NCI-H446 treated with DMSO at 0.1 percent for 48 hours (cell line): Measurements from ENCODE around the gene ATP5F1E.

ENCODE experiments used
- DNase-seq: peaks from one replicate; lab custom pipeline; 2025; lab: John Stamatoyannopoulos, UW

The ATP5F1E gene

DNA sequence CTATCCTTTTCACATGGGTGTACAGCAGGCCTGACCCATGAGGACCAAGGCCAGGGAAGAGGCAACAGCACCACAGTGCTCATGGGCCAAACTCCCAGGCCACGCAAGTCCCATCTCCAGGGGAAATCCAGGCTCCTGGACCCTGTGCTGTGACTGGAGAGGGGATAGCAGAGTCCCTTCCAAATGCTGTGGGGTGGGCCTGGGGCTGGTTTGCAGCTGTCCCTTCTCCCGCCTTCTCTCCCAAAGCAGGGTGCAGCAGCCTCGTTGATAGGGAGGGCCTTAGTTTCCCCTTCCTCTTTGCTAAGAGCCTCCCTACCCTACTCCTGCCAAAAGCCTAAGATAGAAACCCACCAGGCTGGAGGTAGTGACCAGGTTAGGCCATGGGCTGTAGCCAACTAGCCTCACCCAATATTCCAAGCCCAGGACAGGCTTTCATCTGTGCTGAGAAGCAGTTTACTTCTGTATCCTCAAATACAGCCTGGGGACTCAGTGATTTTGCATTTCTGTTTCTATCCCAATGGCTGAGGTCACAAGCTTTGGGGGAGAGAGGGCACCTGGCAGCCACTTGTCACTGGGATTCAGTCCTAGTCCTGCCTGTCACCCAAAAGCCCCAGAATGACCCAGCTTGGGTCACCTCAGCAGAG, 26.5 kb downstream of the ATP5F1E start:
- no peak for DNase-seq

DNA sequence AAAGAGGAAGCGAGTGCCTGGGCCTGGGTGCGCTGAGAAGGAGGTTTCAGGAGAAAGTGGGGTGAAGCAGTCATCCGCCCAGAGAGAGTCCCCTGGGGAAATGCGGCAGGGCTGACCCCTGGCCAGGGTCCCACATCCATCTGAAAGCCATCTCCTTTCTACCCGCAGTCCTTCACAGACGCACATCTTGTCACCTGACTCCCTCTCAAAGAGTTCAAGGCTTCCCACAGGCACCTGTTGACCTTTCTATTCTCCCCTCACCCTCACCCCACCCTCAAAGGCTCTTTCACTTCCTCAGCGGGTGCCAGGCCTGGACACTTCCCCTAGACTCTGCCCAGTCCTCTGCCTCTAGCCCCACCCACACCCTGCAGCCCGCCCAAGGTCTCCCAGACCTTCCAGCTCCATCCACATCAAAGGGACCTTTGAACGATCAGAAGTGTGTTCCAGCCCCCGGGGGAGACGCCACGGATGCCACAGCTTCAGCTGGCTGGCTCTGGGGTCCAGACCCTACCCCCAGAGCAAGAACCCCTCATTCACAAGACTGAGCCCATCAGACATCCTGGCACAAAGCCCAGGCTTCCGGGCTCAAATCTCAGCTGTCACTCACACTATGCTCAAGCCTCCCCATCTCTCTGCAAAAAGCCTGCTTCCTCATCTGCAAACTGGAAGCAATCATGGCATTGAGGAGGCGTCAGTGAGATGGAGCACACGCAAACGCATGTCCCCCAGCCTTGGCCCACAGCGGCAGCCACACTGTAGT, 27.2 kb downstream of the ATP5F1E start:
- DNase-seq: no peak

DNA sequence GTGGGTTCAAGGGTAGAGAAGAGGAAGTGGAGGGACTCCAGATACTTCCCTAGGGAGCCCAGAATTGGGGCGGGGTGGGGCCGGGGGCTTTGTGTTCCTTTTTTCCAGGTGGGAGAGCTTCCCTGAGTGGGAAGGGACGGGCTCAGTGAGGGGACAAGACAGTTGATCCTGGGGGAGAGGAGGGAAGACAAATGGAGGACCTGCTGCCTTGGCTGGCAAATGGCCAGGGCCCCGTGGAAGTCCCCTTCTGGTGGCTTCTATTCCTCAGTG, 27.7 kb downstream of the ATP5F1E start:
- no peak for DNase-seq

DNA sequence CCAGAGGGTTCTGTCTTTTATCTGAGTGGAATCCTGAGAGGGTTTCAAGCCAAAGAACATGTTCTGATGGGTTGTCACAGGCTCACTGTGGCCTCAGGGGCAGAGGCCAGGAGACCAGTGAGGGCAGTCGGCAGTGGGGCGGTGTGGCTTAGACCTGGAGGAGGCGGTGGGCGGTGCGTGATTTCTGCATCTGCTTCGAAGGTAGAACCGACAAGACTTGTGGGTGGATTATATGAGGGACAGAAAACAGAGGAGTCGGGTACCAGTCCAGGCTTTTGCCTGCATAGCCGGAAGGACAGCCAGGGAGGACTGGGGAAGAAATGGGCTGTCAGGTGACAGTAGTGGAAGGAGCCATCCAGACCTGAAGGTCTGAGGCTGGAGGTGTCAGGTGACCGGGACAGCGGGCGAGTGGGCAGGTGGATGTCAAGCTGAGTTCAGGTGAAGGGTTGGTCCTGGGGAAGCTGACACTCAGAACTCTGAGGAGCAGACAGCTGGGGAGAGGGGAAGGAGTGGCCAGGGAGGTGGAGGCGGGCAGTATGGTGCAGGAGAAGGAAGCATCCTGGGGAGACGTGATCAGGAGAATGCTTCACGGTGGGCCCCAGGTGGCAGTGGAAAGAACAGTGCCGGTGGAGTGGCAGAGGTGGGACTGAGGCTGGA, 28.2 kb downstream of the ATP5F1E start:
- DNase-seq: no peak

DNA sequence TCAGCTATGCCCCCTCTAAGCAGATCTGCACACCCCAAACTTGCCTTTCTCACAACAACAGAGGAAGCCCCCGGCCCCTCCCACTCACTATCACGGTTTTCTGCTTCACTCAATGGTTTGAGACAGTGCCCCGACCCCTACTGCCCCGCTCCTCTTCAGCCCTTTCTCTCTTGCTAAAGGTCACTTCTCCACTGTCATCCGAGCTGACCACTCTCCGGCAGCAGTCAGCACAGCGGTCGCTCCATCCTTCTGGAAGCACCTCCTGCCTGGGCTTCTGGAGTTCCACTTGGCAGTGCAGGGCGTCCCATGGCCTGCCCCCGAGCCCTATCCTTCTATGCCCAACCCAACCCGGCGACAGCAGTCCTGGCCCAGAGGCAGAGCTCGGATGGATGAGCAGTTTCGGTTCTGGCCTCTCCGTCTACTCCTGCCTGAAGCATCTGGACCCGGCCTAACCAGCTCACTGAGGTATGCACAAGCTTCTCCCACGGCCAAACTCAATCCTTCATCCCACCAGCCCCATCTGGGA, 29.2 kb downstream of the ATP5F1E start:
- DNase-seq: no peak

DNA sequence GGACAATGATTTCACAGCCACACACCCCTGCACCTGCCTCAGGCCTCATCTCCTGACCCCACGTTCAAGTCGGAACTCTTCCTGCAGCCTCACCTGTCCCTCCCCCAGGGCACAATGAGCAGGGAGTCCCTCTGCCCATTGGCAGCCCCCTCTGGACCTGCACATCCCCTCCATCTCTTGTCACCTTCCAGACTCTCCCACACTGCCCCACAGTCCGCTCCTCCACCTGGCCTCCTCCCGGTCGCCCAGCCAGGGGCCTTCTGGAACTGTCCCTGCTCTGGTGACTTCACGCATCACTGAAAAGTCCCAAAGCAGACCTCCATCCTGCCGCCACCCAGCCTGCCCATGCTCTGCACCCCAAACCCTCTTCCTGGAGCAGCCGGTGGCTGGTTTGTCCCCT, 29.7 kb downstream of the ATP5F1E start:
- DNase-seq: no peak

DNA sequence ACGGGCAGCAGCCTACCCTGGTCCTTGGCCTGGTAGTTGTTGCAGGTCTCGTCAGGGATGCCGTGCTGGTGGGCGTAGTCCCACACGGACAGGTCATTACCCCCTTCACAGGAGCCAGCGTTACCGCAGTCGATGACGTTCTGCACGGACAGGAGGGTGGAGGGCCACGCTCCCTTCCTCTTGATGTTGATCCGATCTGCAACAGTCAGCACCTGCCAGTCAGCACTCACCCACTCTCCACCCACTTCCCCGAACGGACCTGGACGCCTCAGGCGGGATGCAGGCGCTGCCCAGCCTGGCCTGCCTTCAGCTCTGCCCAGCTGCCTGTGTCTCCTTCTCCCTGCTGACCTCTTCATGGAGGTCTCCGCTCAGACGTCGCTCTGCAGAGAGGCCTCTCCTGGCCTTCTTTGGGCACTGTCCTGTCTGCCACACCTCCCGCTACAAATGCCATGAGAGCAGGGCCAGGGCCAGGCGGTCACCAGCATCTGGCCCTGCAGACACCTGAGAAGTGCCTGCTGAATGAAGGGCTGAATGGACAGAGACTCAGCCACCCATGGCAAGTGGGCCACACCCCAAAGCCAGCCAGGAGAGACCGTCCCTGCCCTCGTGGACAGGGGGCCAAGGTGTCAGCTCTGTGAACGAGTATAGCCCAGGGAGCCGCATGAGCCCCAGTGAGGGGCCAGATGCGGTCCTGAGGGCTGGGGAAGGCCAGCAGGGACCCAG, 30.5 kb downstream of the ATP5F1E start:
- DNase-seq: no peak

DNA sequence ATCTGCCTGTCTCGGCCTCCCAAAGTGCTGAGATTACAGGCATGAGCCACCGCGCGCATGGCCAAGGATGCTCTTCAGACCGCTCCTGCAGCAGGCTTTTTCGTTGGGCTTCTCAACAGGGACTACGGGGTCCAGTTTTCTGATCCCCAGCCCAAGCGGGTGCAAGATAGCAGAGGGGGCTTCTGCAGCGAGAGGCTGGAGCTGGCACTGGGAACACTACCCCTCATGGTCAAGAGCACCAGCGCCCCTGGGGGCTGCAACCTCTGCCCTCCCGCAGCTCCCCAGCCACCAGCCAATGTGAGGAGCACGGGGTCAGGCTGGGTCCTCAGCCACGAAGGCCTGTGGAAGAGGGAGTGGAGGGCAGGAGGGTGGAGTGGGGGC, 31.1 kb downstream of the ATP5F1E start:
- DNase-seq: no peak

DNA sequence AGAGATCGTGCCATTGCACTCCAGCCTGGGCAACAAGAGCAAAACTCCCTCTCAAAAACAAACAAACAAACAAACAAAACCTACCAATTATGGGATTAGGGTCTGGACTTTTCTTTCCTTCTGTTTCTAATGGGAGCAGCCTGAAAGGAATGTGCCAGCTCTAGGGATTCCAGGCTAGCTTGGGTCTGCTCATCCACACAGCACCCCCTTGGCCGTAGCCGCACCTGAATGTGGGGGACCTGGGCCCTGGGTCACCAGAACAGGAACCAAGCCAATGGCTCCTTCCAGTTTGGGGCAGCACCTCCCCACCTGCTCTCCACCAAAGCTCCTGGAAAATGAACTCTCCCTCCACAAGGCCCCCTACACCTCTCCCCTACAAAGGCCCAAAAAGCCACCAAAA, 31.8 kb downstream of the ATP5F1E start:
- no peak for DNase-seq

DNA sequence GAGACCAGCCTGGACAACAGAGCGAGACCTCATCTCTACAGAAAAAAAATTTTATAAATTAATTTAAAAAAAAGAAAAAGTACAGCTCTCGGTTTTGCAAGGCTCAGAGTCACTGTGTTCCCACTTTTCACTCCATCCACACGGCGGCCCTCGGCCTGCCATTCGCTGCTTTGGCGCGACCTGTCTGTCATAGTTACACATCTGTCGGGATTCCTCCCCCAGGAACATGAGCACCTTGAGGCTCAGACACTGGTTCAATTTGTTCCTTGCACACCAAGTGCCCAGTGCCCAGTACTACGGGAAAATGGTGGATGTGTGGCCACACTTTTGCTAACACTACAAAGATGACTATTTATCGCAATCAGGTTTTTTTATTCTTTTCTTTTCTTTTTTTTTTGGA, 33.5 kb downstream of the ATP5F1E start:
- DNase-seq: no peak

DNA sequence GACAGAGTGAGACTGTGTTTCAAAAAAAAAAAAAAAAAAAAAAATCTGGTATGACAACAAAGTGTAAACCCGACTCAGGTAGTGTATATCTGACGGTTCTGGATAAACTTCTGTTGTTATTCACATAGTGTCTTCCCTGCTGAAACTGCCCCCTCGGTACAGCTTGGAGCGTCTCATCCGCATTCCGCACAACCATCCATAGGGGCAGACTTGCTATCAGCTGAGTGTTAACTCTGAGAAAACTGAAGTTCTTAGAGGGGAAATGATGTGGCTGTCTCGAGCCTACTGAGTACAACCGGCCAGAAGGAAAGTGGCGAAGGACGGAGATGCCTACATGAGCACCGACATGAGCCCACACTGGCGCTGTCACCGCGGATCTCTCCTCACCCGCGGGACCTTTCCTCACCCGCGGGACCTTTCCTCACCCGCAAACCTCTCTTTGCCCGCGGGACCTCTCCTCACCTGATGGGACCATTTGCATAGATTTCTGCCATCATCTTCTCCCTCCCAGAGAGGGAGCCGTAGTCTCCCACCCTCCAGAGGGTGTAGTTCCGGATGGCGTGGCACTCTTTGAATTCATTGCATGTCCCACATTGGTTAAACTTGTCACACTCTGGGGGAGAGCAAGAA, 34.9 kb downstream of the ATP5F1E start:
- DNase-seq: no peak

DNA sequence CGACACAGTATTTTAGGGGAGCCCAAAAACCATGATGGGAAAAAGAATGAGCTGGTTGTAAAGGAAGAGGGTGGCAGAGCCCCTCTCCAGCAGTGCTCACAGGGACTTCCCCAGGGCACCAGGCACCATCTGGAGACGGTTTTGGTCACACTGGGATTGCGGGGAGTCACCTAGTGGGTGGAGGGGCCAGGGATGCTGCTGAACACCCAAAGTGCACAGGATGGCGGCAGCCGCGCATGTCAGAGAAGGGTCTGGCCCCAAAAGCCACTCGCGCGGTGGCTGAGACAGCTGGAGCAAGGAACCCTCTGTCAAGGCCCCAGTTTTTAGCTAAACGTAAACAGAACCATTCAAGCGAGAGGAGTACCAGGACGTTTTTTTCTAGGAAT, 35.9 kb downstream of the ATP5F1E start:
- DNase-seq: no peak

DNA sequence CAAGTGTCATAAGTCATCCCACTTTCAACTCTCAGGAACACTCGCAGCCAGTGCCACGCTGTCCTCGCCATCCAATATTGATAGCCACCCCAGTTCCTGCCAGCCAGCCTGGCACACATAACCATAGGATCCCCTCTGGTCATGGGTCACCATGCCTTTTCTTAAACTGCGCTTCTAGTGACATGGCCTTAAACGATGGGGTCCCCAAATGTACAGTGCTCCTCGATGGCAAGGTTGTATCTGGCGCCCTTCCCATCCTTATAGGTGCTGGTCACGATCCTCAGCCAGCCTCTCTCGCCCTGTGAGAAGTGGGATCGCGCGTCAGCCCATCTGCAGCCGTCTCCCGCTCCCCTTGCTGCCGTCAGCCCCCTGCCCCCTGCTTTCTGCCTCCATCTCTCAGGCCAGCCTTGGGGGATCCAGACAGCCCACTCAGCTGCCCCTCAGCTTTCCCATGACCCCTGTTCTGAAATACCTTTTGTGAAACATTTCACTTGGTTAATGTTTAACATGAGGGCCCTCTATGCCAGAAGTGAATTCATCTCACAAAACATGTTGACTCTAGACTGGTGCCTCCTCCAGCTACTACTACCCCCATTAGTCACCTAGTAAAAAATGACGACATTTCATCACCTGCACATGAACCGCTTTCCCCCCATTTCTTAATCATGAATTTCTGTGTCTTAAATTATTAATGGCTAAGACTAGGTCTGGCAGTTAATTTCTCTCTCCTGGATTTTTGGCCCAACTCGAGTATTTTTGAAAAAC, 36.5 kb downstream of the ATP5F1E start:
- DNase-seq: no peak

DNA sequence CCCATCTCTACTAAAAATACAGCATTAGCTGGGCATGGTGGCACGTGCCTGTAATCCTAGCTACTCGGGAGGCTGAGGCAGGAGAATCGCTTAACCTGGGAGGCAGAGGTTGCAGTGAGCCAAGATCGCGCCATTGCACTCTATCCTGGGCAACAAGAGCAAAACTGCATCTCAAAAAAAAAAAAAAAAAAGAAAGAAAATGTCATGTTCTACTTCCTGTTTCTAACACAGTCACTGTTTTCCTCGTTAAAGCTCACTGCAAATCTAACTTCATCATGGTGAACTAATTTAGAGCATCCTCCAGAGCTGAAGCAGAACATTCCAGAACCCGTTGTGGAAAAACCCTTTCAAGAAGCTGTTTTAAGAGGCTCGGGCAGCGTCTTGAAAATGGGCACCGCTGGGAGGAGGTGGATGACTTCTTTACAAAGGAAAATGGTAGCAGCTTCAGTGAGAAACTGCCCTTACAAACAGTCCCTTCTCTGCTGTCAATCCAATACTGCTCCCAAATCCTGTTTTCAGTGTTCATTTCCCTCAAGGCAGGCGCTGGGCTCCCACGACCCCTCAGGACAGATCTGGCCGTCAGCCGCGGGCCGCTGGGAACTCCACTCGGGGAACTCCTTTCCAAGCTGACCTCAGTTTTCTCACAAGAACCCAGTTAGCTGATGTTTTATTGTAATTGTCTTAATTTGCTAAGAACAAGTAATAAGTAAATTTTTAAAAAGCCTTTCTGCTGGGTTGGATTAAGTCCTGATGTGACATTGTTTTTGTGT, 37.6 kb downstream of the ATP5F1E start:
- DNase-seq: no peak

DNA sequence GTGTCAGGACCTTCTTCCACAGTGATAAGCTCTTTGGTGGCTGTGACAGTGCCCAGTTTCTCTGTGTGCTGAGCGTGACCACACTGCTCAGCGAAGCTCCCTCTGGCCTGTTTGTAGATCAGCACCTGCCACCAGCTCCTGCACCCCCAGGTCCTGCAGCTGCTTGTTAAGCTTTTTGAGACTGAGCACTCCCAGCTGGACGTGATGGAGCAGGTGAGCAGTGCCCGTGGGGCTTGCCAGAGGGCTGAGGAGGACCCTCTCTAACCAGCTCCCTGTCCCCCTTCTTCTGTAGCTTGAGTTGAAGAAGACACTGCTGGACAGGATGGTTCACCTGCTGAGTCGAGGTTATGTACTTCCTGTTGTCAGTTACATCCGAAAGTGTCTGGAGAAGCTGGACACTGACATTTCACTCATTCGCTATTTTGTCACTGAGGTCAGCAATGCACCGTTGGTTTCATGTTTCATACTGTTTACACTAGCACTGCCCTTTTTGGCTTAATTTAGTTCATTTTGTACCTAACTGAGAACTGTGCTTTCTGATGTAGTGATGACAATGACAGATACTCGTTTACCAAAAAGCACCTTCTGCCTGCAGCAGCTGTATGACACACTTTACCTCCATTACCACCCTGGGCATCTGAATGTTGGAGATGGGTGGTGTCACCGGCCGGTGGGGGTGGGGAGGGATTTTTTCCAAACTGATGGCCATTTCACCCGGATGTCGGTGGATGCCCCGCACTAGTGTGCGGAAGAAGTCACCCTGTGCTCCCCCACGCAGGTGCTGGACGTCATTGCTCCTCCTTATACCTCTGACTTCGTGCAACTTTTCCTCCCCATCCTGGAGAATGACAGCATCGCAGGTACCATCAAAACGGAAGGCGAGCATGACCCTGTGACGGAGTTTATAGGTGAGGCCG, 38.5 kb downstream of the ATP5F1E start:
- DNase-seq: no peak

DNA sequence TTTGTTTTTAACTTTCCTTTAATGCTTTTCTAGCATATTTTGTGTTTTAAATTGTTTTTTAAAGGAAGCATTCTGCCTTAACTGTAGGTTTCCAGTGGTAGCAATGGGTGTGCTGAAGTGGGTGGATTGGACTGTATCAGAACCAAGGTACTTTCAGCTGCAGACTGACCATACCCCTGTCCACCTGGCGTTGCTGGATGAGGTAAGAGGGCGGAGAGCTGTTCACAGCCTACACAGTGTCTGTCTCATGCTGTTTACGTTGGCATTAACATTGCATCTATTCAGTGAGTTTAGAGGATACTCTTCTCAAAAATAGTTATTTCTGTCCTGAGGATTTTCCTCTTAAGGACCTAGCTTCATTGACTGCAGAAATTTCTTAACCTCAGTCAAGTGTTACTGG, 39.2 kb downstream of the ATP5F1E start:
- DNase-seq: no peak

DNA sequence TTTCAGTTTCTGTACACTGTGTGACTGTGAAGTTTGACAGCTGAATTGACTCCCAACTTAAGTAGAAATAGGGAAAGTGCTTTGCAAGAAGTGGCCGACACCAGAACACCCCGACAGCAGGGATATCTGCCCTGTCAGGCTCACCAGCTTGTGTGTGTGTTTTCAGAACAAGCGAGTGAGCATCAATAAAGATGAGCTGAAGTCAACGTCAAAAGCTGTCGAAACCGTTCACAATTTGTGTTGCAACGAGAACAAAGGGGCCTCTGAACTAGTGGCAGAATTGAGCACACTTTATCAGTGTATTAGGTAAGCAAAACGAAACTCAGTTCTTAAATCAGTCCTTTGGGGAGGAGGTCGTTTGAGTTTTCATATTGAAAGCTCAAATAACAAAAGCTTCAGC, 40.4 kb downstream of the ATP5F1E start:
- no peak for DNase-seq

DNA sequence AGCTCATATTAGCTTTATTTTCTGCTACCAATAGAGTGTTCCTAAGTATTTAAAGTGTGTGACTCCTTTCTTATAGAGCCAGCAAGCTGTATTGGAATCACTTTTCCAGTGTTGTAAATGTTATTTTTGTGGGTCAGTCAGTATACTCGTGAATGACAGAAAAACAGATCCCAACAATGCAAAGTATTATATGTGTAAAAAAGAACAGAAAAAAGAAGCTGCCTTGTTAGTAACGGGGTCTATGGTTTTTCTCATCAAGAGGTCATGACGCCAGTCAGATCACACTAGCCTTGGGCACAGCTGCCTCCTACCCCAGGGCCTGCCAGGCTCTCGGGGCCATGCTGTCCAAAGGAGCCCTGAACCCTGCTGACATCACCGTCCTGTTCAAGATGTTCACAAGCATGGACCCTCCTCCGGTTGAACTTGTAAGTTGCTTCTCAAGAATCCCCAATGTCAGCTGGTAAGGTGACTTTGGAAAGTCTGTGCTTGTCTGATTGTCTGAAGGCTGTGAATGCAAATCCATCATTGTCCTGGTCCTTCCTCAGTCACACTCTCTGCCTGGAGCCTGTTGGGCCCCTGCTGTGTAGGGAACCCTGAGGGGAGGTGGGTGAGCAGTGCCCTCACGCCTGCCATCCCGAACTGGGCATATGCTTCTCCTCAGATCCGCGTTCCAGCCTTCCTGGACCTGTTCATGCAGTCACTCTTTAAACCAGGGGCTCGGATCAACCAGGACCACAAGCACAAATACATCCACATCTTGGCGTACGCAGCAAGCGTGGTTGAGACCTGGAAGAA, 41.3 kb downstream of the ATP5F1E start:
- DNase-seq: no peak

DNA sequence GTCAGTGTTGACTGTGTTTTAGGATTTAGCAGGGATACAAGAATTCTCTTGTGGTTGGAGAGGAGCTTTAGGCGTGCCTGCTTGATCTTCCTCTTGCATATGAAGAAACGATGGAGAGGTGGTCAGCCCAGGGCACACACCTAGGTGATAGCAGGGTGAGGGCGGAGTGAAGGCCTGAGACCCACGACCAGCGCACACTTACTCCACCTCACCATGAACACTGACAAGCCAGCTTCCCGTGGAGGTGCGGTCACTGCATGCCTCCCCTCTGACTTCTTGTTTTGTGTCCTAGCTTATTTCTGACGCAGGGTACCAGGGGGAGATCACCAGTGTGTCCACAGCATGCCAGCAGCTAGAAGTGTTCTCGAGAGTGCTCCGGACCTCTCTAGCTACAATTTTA, 42.9 kb downstream of the ATP5F1E start:
- no peak for DNase-seq
